ENCODE data around the gene CHP2.
"Not testable (repeated sequence)": the region's sequence is repeated elsewhere in the genome, so short reads cannot be mapped to it uniquely, and the experiment has no call there.

Gene CHP2

GRCh38 chr16:23754594-23755483 lies at the start of gene CHP2:
Gene CHP2, plus strand, starts transcription at chr16:23755026. Its CDS starts 24 bp downstream, at chr16:23755050.
- ATAC-seq = no peak

DNA sequence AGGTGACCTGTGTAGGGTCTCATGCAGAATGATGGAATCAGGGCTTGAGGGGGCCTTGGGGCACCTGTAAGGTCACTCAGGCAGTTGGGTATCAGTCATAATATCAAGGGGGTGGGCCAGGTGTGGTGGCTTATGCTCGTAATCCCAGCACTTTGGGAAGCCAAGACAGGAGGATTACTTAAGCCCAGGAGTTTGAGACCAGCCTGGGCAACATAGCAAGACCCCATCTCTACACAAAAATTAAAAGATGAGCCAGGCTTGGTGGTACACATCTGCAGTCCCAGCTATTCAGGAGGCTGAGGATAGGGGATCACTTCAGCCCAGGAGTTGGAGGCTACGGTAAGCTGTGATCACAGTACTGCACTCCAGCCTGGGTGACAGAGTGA lies 49.3 kb upstream of the CHP2 start:
- ATAC-seq = no peak

DNA sequence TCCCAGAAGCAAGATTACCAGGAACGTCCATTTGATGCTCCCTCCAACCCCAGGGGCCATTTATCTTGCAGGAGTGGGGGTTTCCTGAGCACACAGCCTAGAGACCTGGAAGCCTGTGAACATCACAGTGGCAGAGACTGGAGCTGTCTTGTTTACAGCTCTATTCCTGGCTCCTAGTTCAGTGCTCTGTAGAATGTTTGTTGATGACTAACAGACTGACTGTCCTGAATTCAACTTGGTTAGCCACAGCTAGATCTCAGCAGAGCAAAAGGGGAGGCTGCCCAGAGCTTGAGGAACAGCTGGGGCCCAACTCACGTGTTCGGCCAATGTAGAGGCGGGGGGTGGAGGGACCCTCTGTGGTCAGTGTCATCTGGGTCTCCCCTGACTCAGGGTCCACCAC lies 48.4 kb upstream of the CHP2 start:
- no peak for ATAC-seq

- no peak for ATAC-seq
These were observed 45.3 kb upstream of the CHP2 start for GRCh38 chr16:23709536-23709935.

GRCh38 chr16:23710008-23710407 lies 44.8 kb upstream of the CHP2 start:
- ATAC-seq = no peak

GRCh38 chr16:23710504-23710903 lies 44.3 kb upstream of the CHP2 start:
- no peak for ATAC-seq

GRCh38 chr16:23711785-23712184 lies 43.0 kb upstream of the CHP2 start:
- ATAC-seq = no peak

- ATAC-seq = no peak
These were observed 41.9 kb upstream of the CHP2 start, which contains the start of gene ERN2 for GRCh38 chr16:23712976-23713375. Gene ERN2, minus strand, starts transcription at chr16:23713222. Its CDS starts 35 bp downstream, at chr16:23713187.

- ATAC-seq = no peak
These were observed 38.3 kb upstream of the CHP2 start for GRCh38 chr16:23716484-23716883.

DNA sequence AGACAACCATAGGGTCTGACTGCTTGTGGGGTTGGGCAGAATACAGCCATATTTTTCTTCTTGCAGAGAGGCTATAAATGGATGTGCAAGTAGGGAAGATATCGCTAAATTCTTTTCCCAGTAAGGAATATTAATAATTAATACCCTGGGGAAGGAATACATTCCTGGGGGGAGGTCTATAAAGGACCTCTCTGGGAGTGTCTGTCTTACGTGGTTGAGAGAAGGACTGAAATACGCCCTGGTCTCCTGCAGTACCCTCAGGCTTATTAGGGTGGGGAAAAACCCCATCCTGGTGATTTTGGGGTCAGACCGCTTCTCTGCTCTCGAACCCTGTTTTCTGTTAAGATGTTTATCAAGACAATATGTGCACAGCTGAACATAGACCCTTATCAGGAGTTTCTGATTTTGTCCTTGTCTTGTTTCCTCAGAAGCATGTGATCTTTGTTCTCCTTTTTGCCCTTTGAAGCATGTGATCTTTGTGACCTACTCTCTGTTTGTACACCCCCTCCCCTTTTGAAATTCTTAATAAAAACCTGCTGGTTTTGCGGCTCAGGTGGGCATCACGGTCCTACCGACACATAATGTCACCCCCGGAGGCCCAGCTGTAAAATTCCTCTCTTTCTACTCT lies 32.1 kb upstream of the CHP2 start:
- not testable (repeated sequence) for ATAC-seq

DNA sequence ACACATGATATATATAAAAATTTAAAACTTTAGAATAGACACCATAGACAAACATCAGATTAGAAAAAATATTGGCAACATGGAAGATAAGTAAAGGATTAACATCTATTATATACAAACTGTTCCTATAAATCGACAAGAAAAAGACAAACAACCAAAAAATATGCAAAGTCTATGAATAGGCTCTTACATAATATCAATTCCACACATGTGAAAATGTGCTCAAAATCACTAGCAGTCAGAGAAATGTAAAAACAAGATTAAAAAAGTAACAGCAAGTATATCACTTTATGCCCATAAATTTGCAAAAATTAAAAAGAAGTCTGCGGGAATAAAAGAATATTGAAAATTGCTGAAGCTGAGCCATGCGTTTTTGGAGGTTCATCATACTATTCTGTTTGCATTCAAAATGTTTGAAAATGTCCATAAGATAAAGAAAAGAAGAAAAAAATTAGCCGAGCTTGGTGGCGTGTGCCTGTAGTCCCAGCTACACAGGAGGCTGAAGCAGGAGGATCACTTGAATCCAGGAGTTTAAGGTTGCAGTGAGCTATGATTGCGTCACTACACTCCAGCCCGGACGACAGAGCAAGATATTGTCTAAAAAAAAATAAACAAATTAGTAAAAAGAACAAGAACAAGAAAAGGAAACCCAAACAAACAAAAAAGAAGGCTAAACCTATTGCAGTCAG lies 30.6 kb upstream of the CHP2 start:
- ATAC-seq = no peak

- no peak for ATAC-seq
These were observed 30.1 kb upstream of the CHP2 start for GRCh38 chr16:23724785-23725131.

GRCh38 chr16:23726710-23727109 lies 28.1 kb upstream of the CHP2 start:
- ATAC-seq = no peak

DNA sequence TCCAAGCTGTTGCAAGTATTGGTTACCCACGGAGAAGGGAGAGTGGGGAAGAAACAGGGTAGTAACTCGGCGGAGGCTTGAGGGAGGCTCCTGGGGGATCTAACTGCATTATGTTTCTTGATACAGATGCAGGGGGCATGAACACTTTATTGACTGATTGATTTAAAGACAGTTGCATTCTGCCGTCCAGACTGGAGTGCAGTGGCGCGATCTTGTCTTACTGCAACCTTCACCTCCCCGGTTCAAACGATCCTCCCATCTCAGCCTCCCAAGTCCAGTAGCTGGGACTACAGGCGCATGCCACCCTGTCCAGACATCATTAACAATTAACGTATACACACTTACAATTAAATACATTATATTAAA lies 26.7 kb upstream of the CHP2 start:
- no peak for ATAC-seq

GRCh38 chr16:23729503-23730424 lies 25.1 kb upstream of the CHP2 start:
- ATAC-seq = no peak

- ATAC-seq = no peak
These were observed 20.5 kb upstream of the CHP2 start for GRCh38 chr16:23734176-23734893.

GRCh38 chr16:23737423-23738028 lies 17.3 kb upstream of the CHP2 start:
- not testable (repeated sequence) for ATAC-seq

DNA sequence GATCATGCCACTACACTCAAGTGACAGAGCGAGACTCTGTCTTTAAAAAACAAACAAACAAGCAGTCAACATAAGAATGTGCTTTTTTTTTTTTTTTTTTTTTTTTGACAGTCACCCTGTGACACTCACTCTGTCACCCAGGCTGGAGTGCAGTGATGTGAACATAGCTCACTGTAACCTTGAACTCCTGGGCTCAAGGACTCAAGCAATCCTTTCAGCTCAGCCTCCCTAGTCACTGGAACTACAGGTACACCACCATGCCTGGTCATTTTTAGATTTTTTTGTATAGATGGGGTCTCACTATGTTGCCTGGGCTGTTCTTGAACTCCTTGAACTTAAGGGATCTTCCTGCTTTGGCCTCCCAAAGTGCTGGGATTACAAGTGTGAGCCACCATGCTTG lies 15.3 kb upstream of the CHP2 start:
- ATAC-seq = no peak

DNA sequence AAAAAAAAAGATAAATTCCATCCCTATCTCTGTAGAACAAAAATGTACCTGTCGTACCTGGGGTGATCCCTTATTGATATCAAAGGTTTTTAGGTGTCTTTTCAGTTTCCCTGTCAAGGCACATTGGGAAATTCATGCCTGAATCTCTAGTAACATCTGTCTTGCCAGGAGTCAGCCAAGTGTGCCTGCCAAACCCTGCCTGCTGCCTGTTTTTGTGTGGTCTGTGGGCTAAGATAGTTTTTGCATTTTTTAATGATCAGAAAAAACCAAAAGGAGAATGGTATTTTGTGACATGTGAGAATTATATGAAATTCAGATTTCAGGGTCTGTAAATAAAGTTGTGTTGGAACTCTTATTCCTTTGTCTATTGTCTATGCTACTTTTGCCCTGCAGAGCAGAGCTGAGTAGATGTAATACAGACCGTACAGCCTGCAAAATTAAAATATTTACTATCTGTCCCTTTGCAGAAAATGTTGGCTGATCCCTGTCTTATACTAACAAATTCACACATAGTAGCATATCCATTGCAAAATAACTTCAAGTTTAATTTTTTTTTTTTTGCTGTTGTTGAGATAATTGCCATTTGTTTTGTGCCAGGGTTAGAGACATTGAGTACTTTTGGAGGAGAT lies 13.0 kb upstream of the CHP2 start:
- ATAC-seq = no peak

- no peak for ATAC-seq
These were observed 12.1 kb upstream of the CHP2 start for GRCh38 chr16:23742766-23743165.

DNA sequence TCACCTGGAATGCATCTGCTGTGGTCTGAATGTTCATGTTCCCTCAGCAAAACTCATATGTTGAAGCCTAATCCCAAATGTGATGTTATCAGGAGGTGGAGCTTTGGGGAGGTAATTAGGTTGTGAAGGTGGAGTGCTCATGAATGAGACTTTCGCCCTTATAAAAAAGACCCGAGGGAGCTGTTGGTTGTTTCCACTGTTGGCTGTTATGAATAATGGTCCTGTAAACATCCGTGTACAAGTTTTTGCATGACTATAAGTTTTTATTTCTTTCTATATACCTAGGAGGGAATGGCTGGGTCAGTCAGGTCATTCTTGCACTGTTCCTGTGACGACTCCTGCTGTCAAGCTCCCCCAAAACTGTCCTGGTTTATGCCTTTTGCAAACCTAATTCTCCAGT lies 9.6 kb upstream of the CHP2 start:
- ATAC-seq = no peak
